ENCODE data around the gene IGF2R.
A peak's percentile ranks its signal among the peaks of the same experiment; 100 is the strongest.

IGF2R gene

GRCh38 chr6:159976686-159977254 is 7.9 kb downstream of the IGF2R start:
- no peak for FAIRE-seq
- DNase-seq (ENCODE audit: low spot score) = no peak

- DNase-seq (ENCODE audit: low spot score) = no peak
These were observed 8.5 kb downstream of the IGF2R start for GRCh38 chr6:159977255-159977903.

DNA sequence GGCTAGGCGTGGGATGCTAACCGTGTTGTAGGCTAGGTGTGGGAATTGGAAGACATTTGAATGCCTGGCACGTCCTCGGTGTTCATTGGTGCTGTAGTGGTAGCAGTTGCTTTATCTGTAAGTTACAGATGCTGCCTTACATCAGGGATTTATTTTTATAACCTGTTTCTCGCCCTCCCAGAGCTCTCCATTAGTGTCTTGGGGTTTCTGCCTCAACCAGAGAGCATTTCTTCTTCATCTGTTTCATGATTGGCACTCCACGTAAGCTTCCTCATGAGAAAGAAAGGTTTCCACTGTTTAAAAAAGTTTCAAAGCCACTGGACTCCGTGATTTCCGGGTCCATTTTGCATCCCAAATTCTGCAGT is 9.0 kb downstream of the IGF2R start:
- FAIRE-seq (no peak), DNase-seq (ENCODE audit: low spot score) (no peak)

More at GRCh38 chr6:159977255-159977903, 8.5 kb downstream of the IGF2R start:
- no peak for FAIRE-seq

- FAIRE-seq = no peak
- peak; percentile 22 for DNase-seq (ENCODE audit: low spot score)
These were observed 9.6 kb downstream of the IGF2R start for GRCh38 chr6:159978291-159979135.

DNA sequence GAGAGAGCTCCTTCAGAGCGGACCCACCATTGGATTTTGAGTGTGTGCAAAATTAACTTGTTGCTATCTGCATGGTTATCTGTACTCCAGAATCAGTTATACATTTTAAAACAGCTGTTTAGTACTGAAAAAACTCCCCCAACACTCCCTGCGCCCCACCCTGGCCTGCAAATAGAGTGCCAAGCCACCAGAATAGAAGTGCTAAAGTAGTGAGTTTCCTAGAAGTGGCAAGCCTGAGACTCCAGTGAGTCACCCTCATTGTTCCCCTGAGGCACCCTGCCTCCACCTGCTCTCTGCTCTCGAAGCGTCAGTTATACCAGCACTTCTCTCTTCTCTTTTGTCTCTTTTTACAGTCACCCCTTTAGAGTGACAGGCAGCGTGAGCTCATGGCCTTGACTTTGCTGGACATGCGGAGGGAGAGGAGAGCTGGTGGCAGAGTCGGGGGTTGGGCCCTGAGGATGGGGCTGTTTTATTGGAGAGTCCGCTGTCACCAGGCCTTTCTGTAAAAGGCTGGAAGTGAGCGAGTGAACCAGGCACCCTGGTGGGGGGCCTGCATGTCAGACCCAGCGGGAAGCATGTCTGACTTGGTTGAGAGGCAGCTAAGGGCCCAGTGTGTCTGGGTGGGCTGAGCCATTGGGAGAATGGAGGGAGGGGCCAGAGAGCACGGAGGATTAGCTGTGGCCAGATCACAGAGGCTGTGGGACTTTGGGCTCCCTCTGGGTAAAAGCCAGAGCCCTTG is 10.4 kb downstream of the IGF2R start:
- peak; percentile 31 for DNase-seq (ENCODE audit: low spot score)
- no peak for FAIRE-seq

DNA sequence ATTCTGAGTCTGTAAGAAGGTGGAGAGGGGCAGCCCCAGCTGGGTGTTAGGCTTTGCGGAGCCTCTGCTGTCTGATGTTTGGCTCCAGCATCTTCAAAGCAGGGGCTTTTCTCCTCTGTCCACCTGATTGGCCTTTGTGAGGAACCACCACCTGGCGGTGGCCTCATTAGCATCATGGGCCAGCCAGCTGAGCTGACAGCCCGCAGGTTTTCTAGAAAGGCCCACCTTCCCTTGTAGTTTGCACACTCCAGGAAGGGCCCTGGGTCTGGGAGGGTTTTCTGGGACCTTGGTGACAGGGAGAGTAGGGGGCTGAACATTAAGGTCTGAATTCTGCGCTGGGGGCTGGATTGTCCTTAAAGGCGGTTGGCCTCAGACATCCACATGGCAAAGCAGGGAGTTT is 11.6 kb downstream of the IGF2R start:
- no peak for DNase-seq (ENCODE audit: low spot score)

DNA sequence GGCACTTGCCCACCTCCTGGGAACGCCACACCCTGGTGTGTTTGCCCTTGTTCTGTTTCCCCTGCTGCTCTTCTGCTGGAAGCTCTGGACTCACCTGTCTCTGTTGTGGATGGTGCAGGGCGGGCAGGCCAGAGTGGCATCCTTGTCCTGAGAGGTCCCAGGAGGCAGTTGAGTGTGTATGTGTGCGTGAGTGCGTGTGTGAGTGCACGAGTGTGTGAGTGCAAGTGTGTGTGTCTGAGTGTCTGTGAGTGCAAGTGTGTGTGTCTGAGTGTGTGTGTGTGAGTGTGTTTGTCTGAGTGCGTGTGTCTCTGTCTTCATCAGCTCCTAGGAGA is 12.2 kb downstream of the IGF2R start:
- no peak for FAIRE-seq
- DNase-seq (ENCODE audit: low spot score) = no peak

More for the DNA sequence above, 11.6 kb downstream of the IGF2R start:
- FAIRE-seq = no peak

DNA sequence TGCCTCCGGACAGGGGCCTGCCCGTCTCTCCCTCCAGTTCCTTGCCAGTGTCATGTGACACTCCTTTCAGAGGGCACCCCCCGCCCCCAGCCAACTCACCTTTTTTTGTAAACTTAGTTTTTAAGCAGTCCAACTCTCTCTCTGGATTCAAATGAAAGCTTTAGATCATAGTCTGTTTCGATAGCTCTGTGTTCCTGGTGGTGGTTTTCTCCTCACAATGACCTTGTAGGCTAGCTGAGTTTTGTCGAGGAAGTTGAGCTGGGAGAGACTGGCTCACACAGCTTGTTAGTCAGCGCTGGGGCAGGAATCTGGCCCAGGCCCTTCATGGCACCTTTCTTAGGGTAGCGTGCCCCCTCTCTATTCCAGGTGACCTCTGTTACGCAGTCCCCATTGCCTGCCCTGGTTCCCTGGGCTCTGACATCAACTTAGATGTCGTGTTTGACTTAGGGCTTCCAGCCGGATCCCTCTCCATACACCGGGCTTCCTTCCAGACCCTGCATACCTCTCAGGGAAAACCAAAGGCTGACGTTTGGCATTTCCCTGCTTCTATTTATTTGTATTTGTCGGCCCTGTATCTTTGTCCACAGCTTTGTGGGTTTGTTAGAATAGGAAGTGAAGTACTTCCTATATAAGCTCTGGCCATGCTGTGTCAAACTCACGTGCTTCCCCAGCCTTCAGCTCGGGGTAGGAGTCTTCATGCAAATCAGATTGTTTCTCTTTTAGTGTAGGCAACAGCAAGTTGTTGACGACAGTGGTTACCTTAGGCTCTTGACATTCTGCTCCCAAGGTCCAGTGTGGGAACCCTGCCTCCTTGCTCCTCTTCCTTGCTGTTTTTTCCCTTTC is 12.7 kb downstream of the IGF2R start:
- FAIRE-seq (no peak), DNase-seq (ENCODE audit: low spot score) (no peak)

DNA sequence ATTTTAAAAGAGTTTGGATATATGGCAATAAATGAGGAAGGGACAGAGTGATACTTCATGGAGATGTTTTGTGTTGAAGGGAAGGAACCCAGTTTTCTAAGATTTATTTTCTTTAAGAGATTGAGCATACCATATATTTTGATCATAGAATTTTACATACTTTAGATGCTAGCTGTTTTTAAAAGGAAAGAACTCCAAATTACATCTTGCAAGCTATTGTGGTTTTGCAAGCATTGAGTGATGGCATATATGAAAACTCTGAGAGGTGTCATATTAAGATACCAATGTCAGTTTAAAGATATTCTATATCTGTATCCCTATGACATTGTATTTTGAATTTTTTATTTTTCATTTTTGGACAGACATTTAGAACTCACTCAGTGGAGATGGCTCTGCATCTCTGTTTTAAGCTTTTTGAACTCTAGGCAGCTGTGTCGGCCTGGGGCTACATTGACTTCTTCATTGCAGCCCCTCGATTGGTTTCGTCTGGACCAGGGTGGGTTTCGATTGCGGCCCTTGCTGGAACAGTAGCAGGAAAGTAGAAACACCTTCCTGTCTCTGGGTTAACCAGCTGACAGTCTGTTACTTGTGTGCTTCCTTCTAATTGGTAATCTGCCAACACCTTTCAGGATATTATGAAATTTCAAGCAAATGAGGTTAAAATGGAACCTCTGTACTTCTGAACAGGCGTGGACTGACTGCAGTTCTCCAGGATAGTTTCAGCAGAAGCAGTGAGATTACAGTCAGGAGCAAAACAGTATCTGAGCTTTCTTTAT is 14.0 kb downstream of the IGF2R start:
- FAIRE-seq (no peak), DNase-seq (ENCODE audit: low spot score) (no peak)

DNA sequence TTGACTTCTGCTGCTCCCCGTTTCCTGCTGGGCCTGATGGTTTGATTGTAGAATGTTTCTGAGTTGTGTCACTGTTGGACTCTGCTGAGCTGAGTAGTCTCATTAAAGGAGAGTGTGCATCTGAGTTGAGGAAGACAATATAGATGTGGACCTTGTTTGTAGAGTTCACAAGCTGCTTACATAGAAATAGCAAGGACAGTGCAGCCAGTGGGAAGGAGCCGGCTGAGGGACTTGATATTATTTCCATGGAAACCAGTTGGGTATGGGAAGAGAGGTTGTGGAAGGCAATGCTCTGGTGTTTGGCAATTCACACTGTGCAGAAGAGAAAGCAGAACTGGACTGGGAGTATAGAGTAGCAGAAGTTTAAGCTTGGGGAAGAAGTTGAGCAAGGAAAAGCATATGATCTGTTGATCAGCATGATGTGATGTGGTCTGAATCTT is 14.8 kb downstream of the IGF2R start:
- DNase-seq (ENCODE audit: low spot score) = no peak
- no peak for FAIRE-seq

DNA sequence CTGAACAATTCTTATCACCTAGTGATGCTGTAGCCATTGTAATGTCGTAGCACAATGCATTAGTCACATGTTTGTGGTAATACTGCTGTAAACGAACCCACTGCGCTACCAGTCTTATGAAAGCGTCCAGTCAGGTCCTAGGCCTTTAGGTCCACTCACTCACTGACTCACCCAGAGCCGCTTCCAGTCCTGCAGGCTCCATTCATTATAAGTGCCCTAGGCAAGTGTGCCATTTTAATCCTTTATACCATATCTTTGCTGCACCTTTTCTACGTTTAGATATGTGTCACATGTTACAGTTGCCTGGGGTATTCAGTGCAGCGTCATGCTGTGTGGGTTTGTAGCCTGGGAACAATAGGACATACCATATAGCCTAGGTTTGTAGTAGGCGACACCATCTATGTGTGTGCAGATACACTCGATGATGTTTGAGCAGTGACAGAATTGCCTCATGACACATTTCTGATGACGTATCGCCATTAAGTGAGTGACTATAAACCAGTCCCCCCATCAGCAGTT is 15.4 kb downstream of the IGF2R start:
- FAIRE-seq = no peak
- peak; percentile 49 for DNase-seq (ENCODE audit: low spot score)

DNA sequence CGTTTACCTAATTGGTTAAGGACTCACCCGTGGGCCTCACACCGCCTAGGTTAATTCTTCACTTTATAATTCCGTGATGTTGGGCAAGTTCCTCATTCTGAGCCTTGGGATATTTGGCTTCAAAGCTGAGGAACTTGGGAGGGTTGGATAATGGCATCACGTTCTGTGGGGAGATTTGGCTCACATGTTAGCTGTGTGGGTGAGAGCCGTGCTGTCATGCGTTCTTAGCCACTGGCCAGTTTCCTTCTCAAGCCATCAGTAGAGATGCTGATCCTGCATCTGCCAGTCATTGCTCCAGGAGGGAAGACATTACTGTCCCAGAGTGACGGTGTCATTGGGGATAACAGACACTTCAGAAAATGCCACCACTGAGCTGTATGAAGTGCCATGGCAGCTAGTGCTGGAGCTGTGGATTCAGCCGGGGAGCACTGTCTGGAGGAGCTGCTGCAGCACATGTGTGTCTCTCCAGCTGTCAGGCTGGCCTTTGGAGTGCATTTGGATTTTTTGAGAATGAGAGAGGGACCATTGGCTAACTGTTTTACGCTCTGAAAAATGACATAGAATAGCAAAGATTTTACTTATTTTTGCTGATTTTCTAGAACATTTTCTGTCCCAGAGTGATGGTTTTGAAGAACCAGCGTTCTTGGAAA is 16.5 kb downstream of the IGF2R start:
- DNase-seq (ENCODE audit: low spot score) (no peak), FAIRE-seq (no peak)

GRCh38 chr6:159988983-159989454 is 20.1 kb downstream of the IGF2R start:
- FAIRE-seq = no peak
- peak; percentile 64 for DNase-seq (ENCODE audit: low spot score)

DNA sequence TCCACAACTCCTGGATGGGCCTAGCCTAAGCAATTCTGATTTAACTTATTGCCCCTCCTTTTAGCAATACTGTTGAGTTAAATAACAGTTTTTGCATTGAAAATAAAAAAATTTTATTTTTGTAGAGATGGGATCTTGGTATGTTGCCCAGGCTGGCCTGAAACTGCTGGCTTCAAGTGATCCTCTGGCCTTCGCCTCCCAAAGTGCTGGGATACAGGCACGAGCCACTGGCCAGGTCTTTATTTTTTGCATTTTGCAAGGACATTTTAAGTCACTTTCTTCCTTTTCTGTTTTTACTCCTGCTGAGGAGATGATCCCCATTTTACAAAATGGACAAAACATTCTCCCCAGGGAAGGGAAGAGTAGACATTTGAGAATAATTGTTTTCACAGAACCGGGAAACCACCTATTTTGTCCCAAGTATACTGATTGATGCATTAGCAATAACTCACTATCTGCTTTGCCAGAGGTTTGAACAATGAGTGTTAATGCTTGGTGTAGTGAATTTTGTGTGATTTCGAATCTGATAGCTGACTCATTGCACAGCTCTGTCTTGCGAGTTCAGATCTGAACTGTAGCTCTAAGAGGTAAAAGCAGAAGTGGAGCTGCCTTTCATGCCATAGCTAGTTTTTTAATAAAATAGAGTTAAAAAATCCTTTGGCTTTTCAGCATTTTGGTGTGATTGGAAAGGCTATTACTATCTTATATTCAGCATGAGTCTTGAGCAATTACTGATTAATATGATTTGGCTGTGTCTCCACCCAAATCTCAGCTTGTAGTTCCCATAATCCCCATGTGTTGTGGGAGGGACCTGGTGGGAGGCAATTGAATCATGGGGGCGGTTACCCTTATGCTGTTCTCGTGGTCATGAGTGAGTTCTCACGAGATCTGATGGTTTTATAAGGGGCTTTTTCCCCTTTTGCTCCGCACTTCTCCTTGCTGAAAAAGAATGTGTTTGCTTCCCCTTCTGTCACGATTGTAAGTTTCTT is 20.9 kb downstream of the IGF2R start:
- FAIRE-seq = peak; percentile 69

GRCh38 chr6:159992366-159992765 is 23.5 kb downstream of the IGF2R start:
- FAIRE-seq (no peak), DNase-seq (ENCODE audit: low spot score) (no peak)

More for the DNA sequence above, 20.9 kb downstream of the IGF2R start:
- DNase-seq (ENCODE audit: low spot score) = peak; percentile 34

- FAIRE-seq (no peak), DNase-seq (ENCODE audit: low spot score) (no peak)
These were observed 26.5 kb downstream of the IGF2R start for GRCh38 chr6:159995405-159995804.

- DNase-seq (ENCODE audit: low spot score) (no peak), FAIRE-seq (no peak)
These were observed 27.3 kb downstream of the IGF2R start for GRCh38 chr6:159996087-159996622.
